Measurements from ENCODE around the gene HOXC12. TPM values are rescaled to one million over a fixed set of nuclear protein-coding genes. Genes with fewer than 3 reads are reported as not detected.

HOXC12 gene
- total RNA-seq, 4 donors from 2014 or later = 3.7 to 6.8 (median 4.7) TPM

DNA sequence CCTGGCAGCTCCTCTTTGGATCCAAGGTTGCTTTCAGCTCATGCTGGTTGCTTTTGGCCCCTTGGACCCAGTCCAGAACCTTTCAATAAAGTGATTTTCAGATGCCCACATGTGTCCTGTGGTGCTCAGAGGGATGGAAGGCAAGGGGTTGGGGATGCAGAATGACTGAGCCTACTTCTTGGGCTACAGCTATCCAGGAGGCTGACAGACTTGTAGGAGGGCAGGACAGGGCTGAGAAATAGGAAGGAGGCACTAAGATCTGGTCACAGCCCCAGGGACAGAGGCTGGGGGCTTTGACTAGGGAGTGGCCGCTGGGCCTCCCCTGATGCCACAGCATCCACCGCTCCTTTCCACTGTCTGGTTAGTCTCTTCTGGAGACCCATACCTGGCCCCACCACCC, 17.0 kb downstream of the HOXC12 start:
- no peak overlapping the region for H3K27ac ChIP-seq
- H3K36me3 ChIP-seq = no peaks in the 10 kb centered on the region
- peaks cover 46% of the 10 kb centered on the region for H3K4me1 ChIP-seq
- H3K4me3 ChIP-seq = no peak overlapping the region
- WGBS = 60% methylated on average over 2 of the region's 2 CpGs
- no peak for DNase-seq (ENCODE audit: low spot score in 2 of 2)
- H3K9me3 ChIP-seq = no peaks in the 10 kb centered on the region
- peaks cover 82% of the 10 kb centered on the region for H3K27me3 ChIP-seq
- TF ChIP-seq EP300 (IDR thresholded peaks at IDR 0.05) = no peak
- TF ChIP-seq POLR2AphosphoS5 (IDR thresholded peaks at IDR 0.05) = no peak
- TF ChIP-seq, protein P1, sequence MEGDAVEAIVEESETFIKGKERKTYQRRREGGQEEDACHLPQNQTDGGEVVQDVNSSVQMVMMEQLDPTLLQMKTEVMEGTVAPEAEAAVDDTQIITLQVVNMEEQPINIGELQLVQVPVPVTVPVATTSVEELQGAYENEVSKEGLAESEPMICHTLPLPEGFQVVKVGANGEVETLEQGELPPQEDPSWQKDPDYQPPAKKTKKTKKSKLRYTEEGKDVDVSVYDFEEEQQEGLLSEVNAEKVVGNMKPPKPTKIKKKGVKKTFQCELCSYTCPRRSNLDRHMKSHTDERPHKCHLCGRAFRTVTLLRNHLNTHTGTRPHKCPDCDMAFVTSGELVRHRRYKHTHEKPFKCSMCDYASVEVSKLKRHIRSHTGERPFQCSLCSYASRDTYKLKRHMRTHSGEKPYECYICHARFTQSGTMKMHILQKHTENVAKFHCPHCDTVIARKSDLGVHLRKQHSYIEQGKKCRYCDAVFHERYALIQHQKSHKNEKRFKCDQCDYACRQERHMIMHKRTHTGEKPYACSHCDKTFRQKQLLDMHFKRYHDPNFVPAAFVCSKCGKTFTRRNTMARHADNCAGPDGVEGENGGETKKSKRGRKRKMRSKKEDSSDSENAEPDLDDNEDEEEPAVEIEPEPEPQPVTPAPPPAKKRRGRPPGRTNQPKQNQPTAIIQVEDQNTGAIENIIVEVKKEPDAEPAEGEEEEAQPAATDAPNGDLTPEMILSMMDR (IDR thresholded peaks at IDR 0.05) = no peak
- TF ChIP-seq POLR2A (IDR thresholded peaks at IDR 0.05) = no peak

DNA sequence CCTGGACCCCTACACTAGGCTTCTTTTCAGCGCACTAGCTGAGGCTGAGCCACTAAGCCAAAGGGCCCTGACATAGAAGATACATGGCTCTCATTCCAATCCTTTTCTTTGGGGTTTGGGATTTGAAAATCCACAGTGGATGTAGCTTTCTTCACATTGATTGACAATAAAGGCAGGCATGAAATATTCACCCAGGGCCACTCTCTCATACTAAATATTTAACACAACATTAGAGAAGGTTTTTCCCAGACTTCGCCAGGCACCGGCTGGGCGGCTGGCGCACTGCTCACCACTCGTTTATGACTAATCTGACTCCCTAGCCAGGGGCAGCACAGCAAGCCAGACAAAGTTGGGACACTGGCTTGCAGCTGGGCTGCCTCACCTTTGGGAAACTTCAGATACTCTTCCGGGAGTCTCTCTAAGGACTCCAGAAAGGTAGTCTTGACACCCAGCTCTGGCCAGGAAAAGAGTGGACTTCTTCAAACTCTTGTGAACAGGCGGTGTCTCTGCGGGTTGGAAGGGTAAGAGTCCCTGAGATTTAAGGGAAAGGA, 17.5 kb downstream of the HOXC12 start:
- H3K27me3 ChIP-seq = peaks cover 82% of the 10 kb centered on the region
- no peak for TF ChIP-seq POLR2A (IDR thresholded peaks at IDR 0.05)
- no peak for TF ChIP-seq POLR2AphosphoS5 (IDR thresholded peaks at IDR 0.05)
- TF ChIP-seq, protein P1 (IDR thresholded peaks at IDR 0.05) = no peak
- no peak for TF ChIP-seq EP300 (IDR thresholded peaks at IDR 0.05)
- no peak for DNase-seq (ENCODE audit: low spot score in 2 of 2)
- H3K27ac ChIP-seq = peak overlapping the region; percentile 84
- peaks cover 49% of the 10 kb centered on the region for H3K4me1 ChIP-seq
- 41% methylated on average over 9 of the region's 9 CpGs for WGBS
- no peaks in the 10 kb centered on the region for H3K9me3 ChIP-seq
- no peaks in the 10 kb centered on the region for H3K36me3 ChIP-seq
- H3K4me3 ChIP-seq = peak overlapping the region; percentile 65

DNA sequence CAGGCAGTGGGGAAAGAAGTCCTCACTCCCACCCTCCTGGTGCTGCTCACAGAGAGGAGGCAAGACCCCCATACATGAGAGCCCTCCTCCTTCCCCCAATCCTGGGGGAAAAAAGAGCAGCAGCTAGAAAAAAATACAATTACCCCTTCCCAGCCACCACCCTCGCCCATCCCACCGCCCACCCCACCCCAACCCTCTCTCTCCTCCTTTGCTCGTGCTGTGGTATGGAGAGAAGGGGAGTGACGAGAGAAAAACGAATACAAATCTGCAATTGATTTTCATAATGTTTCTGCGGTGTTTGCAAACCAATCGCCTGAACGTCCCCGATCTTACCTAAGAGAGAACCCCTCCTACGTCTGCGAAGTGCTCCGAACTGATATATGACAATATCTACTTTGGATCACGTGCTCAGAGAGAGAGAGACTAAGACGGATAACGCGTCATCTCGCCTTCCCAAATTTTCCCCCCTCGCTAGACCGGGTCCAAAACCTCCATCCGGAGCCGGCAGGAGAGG, 18.1 kb downstream of the HOXC12 start, which contains the start of gene HOXC11:
Gene HOXC11 (plus strand): TSS at position 405 of the 514 bp plus-strand sequence. CDS start 116 bp downstream, outside the sequence.
- DNase-seq (ENCODE audit: low spot score in 2 of 2) = no peak
- no peaks in the 10 kb centered on the region for H3K9me3 ChIP-seq
- peaks cover 53% of the 10 kb centered on the region for H3K4me1 ChIP-seq
- peak within 1 kb of the TSS; percentile 84 for H3K27ac ChIP-seq
- peaks cover 84% of the 10 kb centered on the region for H3K27me3 ChIP-seq
- H3K36me3 ChIP-seq = no peaks in the 10 kb centered on the region
- peak within 1 kb of the TSS; percentile 65 for H3K4me3 ChIP-seq
- WGBS = 8% methylated on average over 20 of the region's 21 CpGs
- no peak for TF ChIP-seq POLR2A (IDR thresholded peaks at IDR 0.05)
- TF ChIP-seq EP300 (IDR thresholded peaks at IDR 0.05) = no peak
- TF ChIP-seq, protein P1 (IDR thresholded peaks at IDR 0.05) = no peak
- TF ChIP-seq POLR2AphosphoS5 (IDR thresholded peaks at IDR 0.05) = no peak

DNA sequence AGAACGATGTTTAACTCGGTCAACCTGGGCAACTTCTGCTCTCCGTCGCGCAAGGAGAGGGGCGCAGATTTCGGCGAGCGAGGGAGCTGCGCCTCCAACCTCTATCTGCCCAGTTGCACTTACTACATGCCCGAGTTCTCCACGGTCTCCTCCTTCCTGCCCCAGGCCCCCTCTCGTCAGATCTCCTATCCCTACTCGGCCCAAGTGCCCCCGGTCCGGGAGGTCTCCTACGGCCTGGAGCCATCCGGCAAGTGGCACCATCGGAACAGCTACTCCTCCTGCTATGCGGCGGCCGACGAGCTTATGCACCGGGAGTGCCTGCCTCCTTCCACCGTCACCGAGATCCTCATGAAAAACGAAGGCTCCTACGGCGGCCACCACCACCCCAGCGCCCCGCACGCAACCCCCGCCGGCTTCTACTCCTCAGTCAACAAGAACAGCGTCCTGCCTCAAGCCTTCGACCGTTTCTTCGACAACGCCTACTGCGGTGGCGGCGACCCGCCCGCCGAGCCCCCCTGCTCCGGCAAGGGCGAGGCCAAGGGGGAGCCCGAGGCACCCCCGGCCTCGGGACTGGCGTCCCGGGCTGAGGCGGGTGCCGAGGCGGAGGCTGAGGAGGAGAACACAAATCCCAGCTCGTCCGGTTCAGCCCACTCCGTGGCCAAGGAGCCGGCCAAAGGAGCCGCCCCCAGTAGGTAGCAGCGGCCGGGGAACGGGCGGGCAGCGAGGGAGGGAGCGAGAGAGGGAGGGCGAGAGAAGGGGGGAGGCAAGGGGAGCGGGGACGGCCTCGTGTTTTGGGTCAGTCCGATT, 18.7 kb downstream of the HOXC12 start:
- 2% methylated on average over 24 of the region's 71 CpGs for WGBS

More for the DNA sequence above, 18.7 kb downstream of the HOXC12 start:
- Histone ChIP-seq H3K27me3 (peaks cover 91% of the 10 kb centered on the region), H3K4me1 (peaks cover 59% of the 10 kb centered on the region), H3K27ac (peak overlapping the region; percentile 84), H3K4me3 (peak overlapping the region; percentile 65), H3K36me3 (no peaks in the 10 kb centered on the region), H3K9me3 (no peaks in the 10 kb centered on the region)
- no peak for TF ChIP-seq POLR2AphosphoS5 (IDR thresholded peaks at IDR 0.05)
- TF ChIP-seq POLR2A (IDR thresholded peaks at IDR 0.05) = no peak
- TF ChIP-seq, protein P1 (IDR thresholded peaks at IDR 0.05) = no peak
- TF ChIP-seq EP300 (IDR thresholded peaks at IDR 0.05) = no peak
- DNase-seq (ENCODE audit: low spot score in 2 of 2) = no peak

Measured in suprapubic skin (tissue), 4 donors.